Thyroid gland (tissue), 4 donors: Measurements from ENCODE around the gene RIBC1. TPM values are rescaled to one million over a fixed set of nuclear protein-coding genes. Genes with fewer than 3 reads are reported as not detected.
"Not testable (repeated sequence)": the region's sequence is repeated elsewhere in the genome, so short reads cannot be mapped to it uniquely, and the experiment has no call there.

Experiments used
- DNase-seq, 2 donors: peaks; one replicate each; pipeline ENCODE4 v3.0.0-alpha.2; 2019
- H3K27ac ChIP-seq, 3 donors: fragments of 200-600 bp; sonication (generic); 1 replicate in 2 of 3; 2 replicates in 1 of 3; pipeline ENCODE4 v1.5.1; 2016 to 2019; ENCODE audit warnings: mild to moderate bottlenecking in 1 of 3, moderate library complexity in 1 of 3
- H3K27me3 ChIP-seq: fragments of 200-600 bp; sonication (generic); one replicate; pipeline ENCODE4 v1.5.1; 2019
- H3K36me3 ChIP-seq, 2 donors: fragments of 200-600 bp; sonication (generic); one replicate each; pipeline ENCODE4 v1.5.1; 2016 to 2019
- H3K4me1 ChIP-seq, 2 donors: fragments of 200-600 bp; sonication (generic); one replicate each; pipeline ENCODE4 v1.5.1; 2017 to 2019
- H3K4me3 ChIP-seq, 3 donors: fragments of 200-600 bp; sonication (generic); replicated peaks in 1 of 3; 1 replicate in 2 of 3; 2 replicates in 1 of 3; pipeline ENCODE4 v1.5.1; 2016; ENCODE audit warnings: mild to moderate bottlenecking in 1 of 3
- H3K9me3 ChIP-seq: fragments of 200-600 bp; sonication (generic); one replicate; pipeline ENCODE4 v1.5.1; 2017
- CTCF ChIP-seq, 6 experiments: fragments of 200-600 bp in 3 of 6; fragments of 450-650 bp in 3 of 6; sonication (generic) in 3 of 6; IDR thresholded peaks; one replicate each; pipeline ENCODE4 v1.5.1; 2016 to 2019; ENCODE audit warnings: antibody characterized with exemption in 6 of 6, mild to moderate bottlenecking in 2 of 6, inconsistent platforms in 1 of 6, moderate library complexity in 1 of 6
- POLR2A ChIP-seq, 2 donors: fragments of 450-650 bp; IDR thresholded peaks; one replicate each; pipeline ENCODE4 v1.6.1; 2017; ENCODE audit warnings: antibody characterized with exemption in 2 of 2, mild to moderate bottlenecking in 2 of 2, moderate library complexity in 1 of 2
- WGBS, 2 donors: methylation state at CpG; one replicate each; pipeline ENCODE4 v1.1.5; 2017; 5-methylcytosine and 5-hydroxymethylcytosine counted together
- intact Hi-C: fragments of 100-400 bp; cut with DNase I; formaldehyde crosslinking; loops from one replicate; pipeline ENCODE4 v1.15.1; 2023
- total RNA-seq, 4 donors: library from RNA; depleted of rRNA; stranded (reverse); fragments of >200 nt; gene quantifications; one replicate each; pipeline ENCODE4 v1.2.3, GENCODE V29; 2016

The RIBC1 gene
- total RNA-seq, 4 donors from 2014 or later, result 1.4 to 3.8 (median 3.0) TPM

DNA sequence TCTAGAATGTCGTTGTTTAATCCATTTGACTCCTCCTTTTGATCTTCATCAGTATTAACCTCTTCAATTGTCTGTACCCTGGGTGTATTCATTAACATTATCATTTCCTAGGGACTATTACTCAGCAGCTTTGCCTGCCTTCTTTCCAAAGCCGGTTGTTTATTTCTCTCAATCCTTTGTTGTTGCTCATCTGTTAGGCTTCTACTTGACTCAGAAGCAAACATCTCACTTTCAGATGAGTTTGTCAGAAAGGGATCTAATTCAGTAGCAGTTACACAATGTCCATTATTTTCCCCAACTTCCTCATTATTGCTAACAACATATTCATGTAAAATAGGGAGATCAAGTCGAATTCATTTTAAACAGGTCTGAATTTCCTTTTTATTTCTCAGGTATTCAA lies 33.6 kb downstream of the RIBC1 start:
- TF ChIP-seq POLR2A (IDR thresholded peaks at IDR 0.05), result no peak
- no peak for TF ChIP-seq CTCF (IDR thresholded peaks at IDR 0.05)
- 50 to 53% methylated on average over 3 of the region's 3 CpGs for WGBS, 2 donors
- no peaks in the 10 kb centered on the region for H3K9me3 ChIP-seq
- no peak for DNase-seq
- H3K4me1 ChIP-seq, result no peaks in the 10 kb centered on the region
- H3K27ac ChIP-seq, result no peak overlapping the region
- H3K4me3 ChIP-seq, result no peak overlapping the region
- intact Hi-C loops, result no loop called here
- H3K27me3 ChIP-seq, result no peaks in the 10 kb centered on the region
- no peaks in the 10 kb centered on the region for H3K36me3 ChIP-seq

DNA sequence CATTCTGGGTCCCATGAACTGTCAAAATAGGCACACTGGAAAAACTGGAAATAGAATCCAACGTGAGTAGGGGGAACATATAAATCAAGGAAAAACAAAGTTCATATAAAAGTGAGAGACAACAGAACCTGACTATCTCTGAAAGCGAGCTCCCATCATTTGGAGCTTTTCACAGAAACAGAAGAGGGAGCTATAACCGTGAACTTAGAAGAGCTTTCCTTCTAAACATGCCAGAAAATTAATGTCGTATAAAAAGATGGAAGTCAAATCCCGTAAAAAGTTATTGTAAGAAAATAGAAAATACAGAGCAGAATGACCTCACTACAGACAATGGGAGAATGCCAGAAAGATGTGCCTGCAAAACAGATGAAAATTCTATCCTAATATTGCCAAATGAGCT lies 35.4 kb downstream of the RIBC1 start:
- no peaks in the 10 kb centered on the region for H3K36me3 ChIP-seq
- no peak for DNase-seq
- H3K9me3 ChIP-seq, result no peaks in the 10 kb centered on the region
- no peak overlapping the region for H3K4me3 ChIP-seq
- TF ChIP-seq CTCF (IDR thresholded peaks at IDR 0.05) (no peak), POLR2A (IDR thresholded peaks at IDR 0.05) (no peak)
- WGBS, 2 donors, result 43 to 45% methylated on average over 5 of the region's 5 CpGs
- no peaks in the 10 kb centered on the region for H3K27me3 ChIP-seq
- no peak overlapping the region for H3K27ac ChIP-seq
- intact Hi-C loops, result no loop called here
- no peaks in the 10 kb centered on the region for H3K4me1 ChIP-seq

DNA sequence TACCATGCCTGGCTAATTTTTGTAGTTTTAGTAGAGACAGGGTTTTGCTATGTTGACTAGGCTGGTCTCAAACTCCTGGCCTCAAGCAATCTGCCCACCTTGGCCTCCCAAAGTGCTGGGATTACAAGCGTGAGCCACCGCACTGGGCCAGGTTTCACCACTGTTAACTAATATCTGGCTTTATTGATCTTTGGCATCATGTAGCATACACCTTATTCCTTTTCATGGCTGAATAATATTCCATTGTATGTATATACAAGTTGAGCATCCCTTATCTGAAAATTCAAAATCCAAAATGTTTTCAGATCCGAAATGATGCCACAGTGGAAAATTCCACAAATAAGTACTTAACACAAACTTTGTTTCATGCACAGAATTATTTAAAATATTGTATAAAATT lies 46.0 kb downstream of the RIBC1 start:
- H3K27me3 ChIP-seq, intact Hi-C loops, DNase-seq, H3K9me3 ChIP-seq, H3K36me3 ChIP-seq, H3K27ac ChIP-seq, H3K4me1 ChIP-seq, H3K4me3 ChIP-seq: not testable (repeated sequence)
- 93 to 96% methylated on average over 3 of the region's 3 CpGs for WGBS, 2 donors

DNA sequence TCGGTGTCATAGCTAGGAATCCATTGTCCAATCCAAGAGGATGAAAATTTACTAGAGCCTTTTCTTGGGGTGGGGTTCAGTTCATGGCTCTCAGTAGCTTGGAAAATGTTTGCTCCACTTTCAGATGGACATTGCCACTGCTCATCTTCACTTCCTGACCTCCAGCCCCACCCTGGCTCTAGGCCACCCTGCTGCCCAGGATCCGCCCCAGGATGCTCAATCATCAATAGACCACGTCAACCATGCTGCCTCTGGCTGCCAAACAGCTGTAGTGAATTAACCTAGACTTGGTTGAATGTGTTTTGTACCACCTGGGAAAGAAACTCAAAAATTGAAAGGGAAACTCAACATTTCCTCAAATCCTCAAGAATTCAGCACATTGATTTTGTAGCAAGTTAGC lies 48.7 kb downstream of the RIBC1 start:
- intact Hi-C loops, result no loop called here

GRCh38 chrX:53474707-53475106 lies 52.0 kb downstream of the RIBC1 start:
- no peak for DNase-seq
- WGBS, 2 donors, result 78 to 82% methylated on average over 2 of the region's 2 CpGs
- Histone ChIP-seq H3K4me1 (no peaks in the 10 kb centered on the region), H3K4me3 (no peak overlapping the region), H3K9me3 (no peaks in the 10 kb centered on the region), H3K27ac (no peak overlapping the region), H3K27me3 (no peaks in the 10 kb centered on the region), H3K36me3 (no peaks in the 10 kb centered on the region)
- intact Hi-C loops, result no loop called here
- TF ChIP-seq CTCF (IDR thresholded peaks at IDR 0.05) (no peak), POLR2A (IDR thresholded peaks at IDR 0.05) (no peak)

More for the DNA sequence above, 48.7 kb downstream of the RIBC1 start:
- 77 to 78% methylated on average over 2 to 3 of the region's 3 CpGs for WGBS, 2 donors
- DNase-seq, result no peak
- Histone ChIP-seq H3K9me3 (no peaks in the 10 kb centered on the region), H3K36me3 (no peaks in the 10 kb centered on the region), H3K4me3 (no peak overlapping the region), H3K4me1 (no peaks in the 10 kb centered on the region), H3K27me3 (no peaks in the 10 kb centered on the region), H3K27ac (no peak overlapping the region)
- no peak for TF ChIP-seq CTCF (IDR thresholded peaks at IDR 0.05)
- TF ChIP-seq POLR2A (IDR thresholded peaks at IDR 0.05), result no peak

DNA sequence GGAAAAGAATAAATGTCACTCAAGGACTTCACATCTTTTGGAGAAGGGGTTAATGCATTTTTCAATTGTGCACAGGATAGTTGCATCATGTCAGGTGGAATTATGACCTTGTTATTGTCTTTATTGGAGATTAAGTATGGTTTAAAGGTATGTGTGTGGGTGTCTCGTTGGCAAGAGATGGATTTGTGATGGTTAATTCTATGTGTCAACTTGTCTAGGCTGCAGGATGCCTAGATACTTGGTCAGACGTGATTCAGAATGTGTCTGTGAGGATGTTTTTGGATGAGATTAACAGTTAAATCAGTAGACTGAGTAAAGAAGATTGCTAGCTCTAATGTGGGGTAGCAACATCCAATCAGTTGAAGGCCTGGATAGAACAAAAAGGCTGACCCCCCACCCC lies 53.7 kb downstream of the RIBC1 start:
- intact Hi-C loops, result no loop called here
- Histone ChIP-seq H3K27me3 (no peaks in the 10 kb centered on the region), H3K9me3 (no peaks in the 10 kb centered on the region), H3K27ac (no peak overlapping the region), H3K4me3 (no peak overlapping the region), H3K36me3 (no peaks in the 10 kb centered on the region), H3K4me1 (no peaks in the 10 kb centered on the region)
- 68 to 78% methylated on average over 2 of the region's 2 CpGs for WGBS, 2 donors
- no peak for TF ChIP-seq CTCF (IDR thresholded peaks at IDR 0.05)
- DNase-seq, result no peak
